NCI-H1436 (cell line): ENCODE results near the gene GLIPR2.
"Not testable (repeated sequence)": the region's sequence is repeated elsewhere in the genome, so short reads cannot be mapped to it uniquely, and the experiment has no call there.

Source experiments
- DNase-seq: peaks from one replicate; lab custom pipeline; 2025; lab: John Stamatoyannopoulos, UW

The GLIPR2 gene

GRCh38 chr9:36123515-36123914 is 13.0 kb upstream of the GLIPR2 start:
- no peak for DNase-seq

GRCh38 chr9:36125062-36125855 is 11.3 kb upstream of the GLIPR2 start:
- DNase-seq = no peak

GRCh38 chr9:36126016-36126730 is 10.4 kb upstream of the GLIPR2 start:
- no peak for DNase-seq

GRCh38 chr9:36127652-36128244 is 8.8 kb upstream of the GLIPR2 start:
- no peak for DNase-seq

- no peak for DNase-seq
Measured at GRCh38 chr9:36128349-36128748, 8.2 kb upstream of the GLIPR2 start.

GRCh38 chr9:36129139-36129538 is 7.4 kb upstream of the GLIPR2 start:
- DNase-seq = no peak

- not testable (repeated sequence) for DNase-seq
Measured at GRCh38 chr9:36131666-36132065, 4.9 kb upstream of the GLIPR2 start.

- DNase-seq = no peak
Measured at GRCh38 chr9:36132086-36132485, 4.4 kb upstream of the GLIPR2 start.

GRCh38 chr9:36134761-36135505 is 1.6 kb upstream of the GLIPR2 start:
- DNase-seq = no peak

- DNase-seq = no peak
Measured at GRCh38 chr9:36135741-36136271, 727 bp upstream of the GLIPR2 start.

- DNase-seq = no peak
Measured at GRCh38 chr9:36136894-36137391, 410 bp downstream of the GLIPR2 start.

- DNase-seq = no peak
Measured at GRCh38 chr9:36137392-36138004, 965 bp downstream of the GLIPR2 start.

- no peak for DNase-seq
Measured at GRCh38 chr9:36138496-36138895, 2.0 kb downstream of the GLIPR2 start.

- DNase-seq = no peak
Measured at GRCh38 chr9:36138901-36139300, 2.4 kb downstream of the GLIPR2 start.

GRCh38 chr9:36140086-36141084 is 3.9 kb downstream of the GLIPR2 start:
- DNase-seq = no peak

- no peak for DNase-seq
Measured at GRCh38 chr9:36141288-36141687, 4.8 kb downstream of the GLIPR2 start.

GRCh38 chr9:36141761-36142160 is 5.2 kb downstream of the GLIPR2 start:
- DNase-seq = no peak

- DNase-seq = no peak
Measured at GRCh38 chr9:36142510-36143244, 6.1 kb downstream of the GLIPR2 start.

- DNase-seq = no peak
Measured at GRCh38 chr9:36143245-36143641, 6.7 kb downstream of the GLIPR2 start.
